HFFc6 (cell line): ENCODE data around the gene SIGLEC6. TPM values are rescaled to one million over a fixed set of nuclear protein-coding genes. Genes with fewer than 3 reads are reported as not detected.

Experiments
- DNase-seq: peaks from one replicate; pipeline ENCODE4 v3.0.0-alpha.2; 2018
- H3K27ac Mint-ChIP-seq: 2 replicates; pipeline ENCODE4 v1.8.0; 2020; ENCODE audit warnings: mild to moderate bottlenecking, mixed read lengths
- H3K27me3 Mint-ChIP-seq: 2 replicates; pipeline ENCODE4 v1.8.0; 2021; ENCODE audit warnings: mild to moderate bottlenecking, moderate library complexity, mixed read lengths; ENCODE audit not compliant: insufficient read depth
- H3K36me3 Mint-ChIP-seq: 2 replicates; pipeline ENCODE4 v1.8.0; 2021; ENCODE audit warnings: low read depth, mixed read lengths
- H3K4me1 Mint-ChIP-seq: 2 replicates; pipeline ENCODE4 v1.8.0; 2020; ENCODE audit warnings: low read depth, mixed read lengths
- H3K4me3 Mint-ChIP-seq: 2 replicates; pipeline ENCODE4 v1.8.0; 2020; ENCODE audit warnings: mild to moderate bottlenecking, moderate library complexity, mixed read lengths
- H3K9me3 Mint-ChIP-seq: 2 replicates; pipeline ENCODE4 v1.8.0; 2020; ENCODE audit warnings: mild to moderate bottlenecking, mixed read lengths
- CTCF ChIP-seq: fragments of 200-600 bp; sonication (generic); IDR thresholded peaks from 2 replicates; pipeline ENCODE4 v1.5.0; 2021; ENCODE audit warnings: antibody characterized with exemption, mild to moderate bottlenecking
- total RNA-seq, 6 experiments: library from RNA; stranded (reverse); fragmentation: NEBNext Ultra II Directional; extraction: Animal tissue kit (Norgen Biotek cat#: 25700); gene quantifications; 2 replicates in 1 of 6; 3 replicates in 5 of 6; pipeline ENCODE4 v1.2.3, GENCODE V29; 2021

Gene SIGLEC6
- total RNA-seq, 6 experiments from 2014 or later, result not detected

GRCh38 chr19:51472607-51473006 lies 58.9 kb downstream of the SIGLEC6 start:
- H3K27ac Mint-ChIP-seq, result no peak overlapping the region
- DNase-seq, result no peak
- H3K4me1 Mint-ChIP-seq, result no peaks in the 10 kb centered on the region
- no peak overlapping the region for H3K4me3 Mint-ChIP-seq
- no peaks in the 10 kb centered on the region for H3K36me3 Mint-ChIP-seq
- no peaks in the 10 kb centered on the region for H3K9me3 Mint-ChIP-seq
- TF ChIP-seq CTCF, result no peak
- peaks cover 4% of the 10 kb centered on the region; the same call in 1 of the 2 replicates for H3K27me3 Mint-ChIP-seq

GRCh38 chr19:51471527-51471926 lies 59.9 kb downstream of the SIGLEC6 start:
- DNase-seq, result no peak
- no peak overlapping the region for H3K27ac Mint-ChIP-seq
- H3K36me3 Mint-ChIP-seq, result no peaks in the 10 kb centered on the region
- no peaks in the 10 kb centered on the region for H3K4me1 Mint-ChIP-seq
- peaks cover 7% of the 10 kb centered on the region; the same call in 1 of the 2 replicates for H3K27me3 Mint-ChIP-seq
- TF ChIP-seq CTCF, result no peak
- H3K4me3 Mint-ChIP-seq, result no peak overlapping the region
- no peaks in the 10 kb centered on the region for H3K9me3 Mint-ChIP-seq

- Mint-ChIP-seq H3K27ac (no peak overlapping the region), H3K4me3 (no peak overlapping the region), H3K36me3 (no peaks in the 10 kb centered on the region), H3K4me1 (no peaks in the 10 kb centered on the region), H3K27me3 (peaks cover 7% of the 10 kb centered on the region; the same call in 1 of the 2 replicates), H3K9me3 (no peaks in the 10 kb centered on the region)
- no peak for TF ChIP-seq CTCF
- DNase-seq, result no peak
Measured at GRCh38 chr19:51470966-51471365, 60.5 kb downstream of the SIGLEC6 start.

- Mint-ChIP-seq H3K4me3 (no peak overlapping the region), H3K27ac (no peak overlapping the region), H3K4me1 (no peaks in the 10 kb centered on the region), H3K27me3 (peaks cover 7% of the 10 kb centered on the region; the same call in 1 of the 2 replicates), H3K9me3 (0 out of 2 replicates have a peak, but pooled peaks cover 4% of the 10 kb centered on the region), H3K36me3 (no peaks in the 10 kb centered on the region)
- DNase-seq, result no peak
- no peak for TF ChIP-seq CTCF
Measured at GRCh38 chr19:51469629-51470028, 61.8 kb downstream of the SIGLEC6 start.

- H3K27me3 Mint-ChIP-seq, result peaks cover 7% of the 10 kb centered on the region; the same call in 1 of the 2 replicates
- no peaks in the 10 kb centered on the region for H3K4me1 Mint-ChIP-seq
- no peak overlapping the region for H3K4me3 Mint-ChIP-seq
- no peak overlapping the region for H3K27ac Mint-ChIP-seq
- TF ChIP-seq CTCF, result no peak
- no peak for DNase-seq
- peaks cover 7% of the 10 kb centered on the region; the same call in 1 of the 2 replicates for H3K9me3 Mint-ChIP-seq
- H3K36me3 Mint-ChIP-seq, result no peaks in the 10 kb centered on the region
Measured at GRCh38 chr19:51469162-51469561, 62.3 kb downstream of the SIGLEC6 start.

GRCh38 chr19:51468545-51468920 lies 62.9 kb downstream of the SIGLEC6 start:
- peaks cover 7% of the 10 kb centered on the region; the same call in 1 of the 2 replicates for H3K27me3 Mint-ChIP-seq
- H3K27ac Mint-ChIP-seq, result no peak overlapping the region
- H3K4me1 Mint-ChIP-seq, result no peaks in the 10 kb centered on the region
- H3K9me3 Mint-ChIP-seq, result peaks cover 9% of the 10 kb centered on the region; the same call in 1 of the 2 replicates
- DNase-seq, result no peak
- TF ChIP-seq CTCF, result no peak
- H3K36me3 Mint-ChIP-seq, result no peaks in the 10 kb centered on the region
- no peak overlapping the region for H3K4me3 Mint-ChIP-seq
